ENCODE results near the gene KNG1. TPM values are rescaled to one million over a fixed set of nuclear protein-coding genes. Genes with fewer than 3 reads are reported as not detected.
"Not testable (repeated sequence)": the region's sequence is repeated elsewhere in the genome, so short reads cannot be mapped to it uniquely, and the experiment has no call there.

The KNG1 gene
- total and polyA plus RNA-seq, 5 donors from 2014 or later = not detected

DNA sequence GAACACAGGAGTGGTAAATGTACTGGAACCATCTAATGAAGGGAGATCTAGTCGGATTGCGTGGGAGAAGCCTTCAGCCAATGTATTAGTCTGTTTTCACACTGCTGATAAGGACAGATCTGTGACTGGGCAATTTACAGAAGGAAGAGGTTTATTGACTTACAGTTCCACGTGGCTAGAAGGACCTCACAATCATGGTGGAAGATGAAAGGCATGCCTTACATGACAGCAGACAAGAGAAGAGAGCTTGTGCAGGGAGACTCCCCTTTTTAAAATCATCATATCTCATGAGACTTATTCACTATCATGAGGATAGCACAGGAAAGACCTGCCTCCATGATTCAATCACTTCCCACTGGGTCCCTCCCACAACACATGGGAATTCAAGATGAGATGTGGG, 34.3 kb upstream of the KNG1 start:
- DNase-seq (no peak), ATAC-seq (ENCODE audit: low read depth in 2 of 2) (no peak)
- Histone ChIP-seq H3K4me1 (ENCODE audit: control insufficient read depth, insufficient read depth, low read length, poor library complexity, severe bottlenecking) (no peaks in the 10 kb centered on the region), H3K9me3 (ENCODE audit: control insufficient read depth in 2 of 2, low read length in 2 of 2) (no peaks in the 10 kb centered on the region), H3K27ac (ENCODE audit: insufficient read depth, low read length, poor library complexity, severe bottlenecking) (no peak overlapping the region), H3K27me3 (ENCODE audit: control insufficient read depth, insufficient read depth, low read length) (peaks cover 20% of the 10 kb centered on the region), H3K36me3 (ENCODE audit: control insufficient read depth, insufficient read depth, low read length) (no peaks in the 10 kb centered on the region), H3K4me3 (ENCODE audit: low read depth, low read length) (no peak overlapping the region)
- Mint-ChIP-seq H3K36me3 (no peaks in the 10 kb centered on the region), H3K27me3 (peaks cover 51% of the 10 kb centered on the region), H3K4me3 (no peak overlapping the region), H3K27ac (no peak overlapping the region), H3K9me3 (peaks cover 0 to 15% (median 5%) of the 10 kb centered on the region in 7 donors), H3K4me1 (no peaks in the 10 kb centered on the region)

DNA sequence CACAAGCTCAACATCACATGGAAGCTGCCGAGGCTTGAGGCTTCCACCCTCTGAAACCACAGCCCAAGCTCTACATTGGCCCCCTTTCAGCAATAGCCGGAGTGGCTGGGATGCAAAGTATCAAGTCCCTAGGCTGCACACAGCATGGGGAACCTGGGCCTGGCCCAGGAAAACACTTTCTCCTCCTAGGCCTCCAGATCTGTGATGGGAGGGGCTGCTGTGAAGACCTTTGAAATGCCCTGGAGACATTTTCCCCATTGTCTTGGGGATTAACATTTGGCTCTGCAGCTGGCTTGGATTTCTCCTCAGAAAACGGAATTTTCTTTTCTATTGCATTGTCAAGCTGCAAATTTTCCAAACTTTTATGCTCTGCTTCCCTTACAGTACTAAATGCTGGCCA, 33.2 kb upstream of the KNG1 start:
- Histone ChIP-seq H3K36me3 (ENCODE audit: control insufficient read depth, insufficient read depth, low read length) (no peaks in the 10 kb centered on the region), H3K9me3 (ENCODE audit: control insufficient read depth in 2 of 2, low read length in 2 of 2) (no peaks in the 10 kb centered on the region), H3K27ac (ENCODE audit: insufficient read depth, low read length, poor library complexity, severe bottlenecking) (no peak overlapping the region), H3K4me1 (ENCODE audit: control insufficient read depth, insufficient read depth, low read length, poor library complexity, severe bottlenecking) (no peaks in the 10 kb centered on the region), H3K27me3 (ENCODE audit: control insufficient read depth, insufficient read depth, low read length) (peaks cover 19% of the 10 kb centered on the region), H3K4me3 (ENCODE audit: low read depth, low read length) (no peak overlapping the region)
- ATAC-seq (ENCODE audit: low read depth in 2 of 2) = no peak
- DNase-seq = no peak
- Mint-ChIP-seq H3K4me3 (no peak overlapping the region), H3K4me1 (no peaks in the 10 kb centered on the region), H3K9me3 (peaks cover 0 to 15% (median 5%) of the 10 kb centered on the region in 7 donors), H3K27ac (no peak overlapping the region), H3K36me3 (no peaks in the 10 kb centered on the region), H3K27me3 (peaks cover 52% of the 10 kb centered on the region)

DNA sequence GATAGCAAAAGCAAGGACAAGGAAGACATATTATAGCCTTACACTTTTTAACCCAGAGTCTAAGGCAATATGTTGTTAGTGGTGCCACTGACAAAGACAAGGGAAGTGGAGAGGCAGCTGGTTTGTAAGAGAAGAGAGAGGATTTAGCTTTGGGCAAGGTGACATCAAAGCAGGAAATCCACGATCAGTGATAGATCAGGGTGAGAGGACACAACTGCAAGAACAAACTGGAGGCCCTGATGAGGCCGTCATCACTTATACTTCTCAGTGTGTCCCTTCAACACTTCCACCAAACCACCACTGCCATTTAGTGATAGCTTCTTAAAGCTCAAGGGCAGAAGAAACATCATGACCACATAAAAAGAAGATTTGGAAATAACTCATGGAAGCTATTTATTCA, 30.7 kb upstream of the KNG1 start:
- H3K36me3 Mint-ChIP-seq; H3K4me3 ChIP-seq (ENCODE audit: low read depth, low read length); ATAC-seq (ENCODE audit: low read depth in 2 of 2); H3K4me3 Mint-ChIP-seq; H3K4me1 ChIP-seq (ENCODE audit: control insufficient read depth, insufficient read depth, low read length, poor library complexity, severe bottlenecking); H3K9me3 ChIP-seq (ENCODE audit: control insufficient read depth in 2 of 2, low read length in 2 of 2); H3K36me3 ChIP-seq (ENCODE audit: control insufficient read depth, insufficient read depth, low read length); H3K27ac ChIP-seq (ENCODE audit: insufficient read depth, low read length, poor library complexity, severe bottlenecking); DNase-seq; H3K4me1 Mint-ChIP-seq; H3K27ac Mint-ChIP-seq: not testable (repeated sequence)
- Mint-ChIP-seq H3K9me3 (peaks cover 0 to 15% (median 6%) of the 10 kb centered on the region in 7 donors), H3K27me3 (peaks cover 40% of the 10 kb centered on the region)
- peaks cover 20% of the 10 kb centered on the region for H3K27me3 ChIP-seq (ENCODE audit: control insufficient read depth, insufficient read depth, low read length)

DNA sequence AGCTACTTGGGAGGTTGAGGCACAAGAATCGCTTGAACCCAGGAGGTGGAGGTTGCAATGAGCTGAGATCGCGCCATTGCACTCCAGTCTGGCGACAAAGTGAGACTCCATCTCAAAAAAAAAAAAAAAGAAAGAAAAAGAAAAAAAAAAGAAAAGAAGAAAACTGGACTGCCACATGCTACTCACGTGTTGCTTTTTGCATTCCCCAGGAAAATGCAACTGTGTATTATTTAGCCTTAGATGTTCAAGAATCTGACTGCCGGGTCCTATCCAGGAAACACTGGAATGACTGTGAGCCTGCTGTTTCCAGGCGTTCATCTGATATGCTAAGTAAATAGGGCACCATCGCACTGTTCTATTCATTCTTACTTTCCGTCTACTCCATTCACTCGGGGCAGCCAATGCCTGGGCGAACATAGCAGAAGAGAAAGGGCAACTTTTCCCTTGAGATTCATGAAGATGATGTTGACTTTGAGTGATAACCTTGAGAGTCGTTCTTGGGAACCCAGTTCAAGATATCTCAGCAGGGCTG, 30.0 kb upstream of the KNG1 start:
- ATAC-seq (ENCODE audit: low read depth in 2 of 2) (no peak), DNase-seq (no peak)
- Mint-ChIP-seq H3K36me3 (no peaks in the 10 kb centered on the region), H3K27ac (no peak overlapping the region), H3K4me1 (no peaks in the 10 kb centered on the region), H3K27me3 (peaks cover 34% of the 10 kb centered on the region), H3K9me3 (peaks cover 0 to 15% (median 6%) of the 10 kb centered on the region in 7 donors), H3K4me3 (no peak overlapping the region)
- no peaks in the 10 kb centered on the region for H3K9me3 ChIP-seq (ENCODE audit: control insufficient read depth in 2 of 2, low read length in 2 of 2)
- peaks cover 21% of the 10 kb centered on the region for H3K27me3 ChIP-seq (ENCODE audit: control insufficient read depth, insufficient read depth, low read length)
- no peak overlapping the region for H3K27ac ChIP-seq (ENCODE audit: insufficient read depth, low read length, poor library complexity, severe bottlenecking)
- H3K36me3 ChIP-seq (ENCODE audit: control insufficient read depth, insufficient read depth, low read length) = no peaks in the 10 kb centered on the region
- no peak overlapping the region for H3K4me3 ChIP-seq (ENCODE audit: low read depth, low read length)
- no peaks in the 10 kb centered on the region for H3K4me1 ChIP-seq (ENCODE audit: control insufficient read depth, insufficient read depth, low read length, poor library complexity, severe bottlenecking)

DNA sequence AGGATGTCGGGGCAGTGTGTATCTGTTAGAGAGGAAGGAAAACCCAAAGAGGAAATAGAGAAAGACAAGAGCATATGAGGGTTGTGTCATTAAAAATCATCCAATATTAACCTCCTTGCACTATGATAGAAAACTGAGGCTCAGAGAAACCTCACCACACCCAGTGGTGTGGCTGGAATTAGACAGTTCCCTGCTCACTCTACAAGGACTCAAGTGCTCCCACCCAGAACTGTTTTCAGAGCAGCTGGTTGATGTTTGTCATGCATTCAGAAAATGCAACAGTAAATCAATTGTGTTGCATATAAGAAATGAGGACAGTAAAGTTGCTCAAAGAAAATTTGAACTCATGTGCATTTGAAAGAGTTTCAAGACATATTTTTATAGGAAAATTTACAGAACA, 26.9 kb upstream of the KNG1 start:
- Mint-ChIP-seq H3K27me3 (peaks cover 31% of the 10 kb centered on the region), H3K9me3 (peaks cover 0 to 11% (median 3%) of the 10 kb centered on the region in 7 donors)
- peaks cover 20% of the 10 kb centered on the region for H3K27me3 ChIP-seq (ENCODE audit: control insufficient read depth, insufficient read depth, low read length)
- H3K9me3 ChIP-seq (ENCODE audit: control insufficient read depth in 2 of 2, low read length in 2 of 2); DNase-seq; ATAC-seq (ENCODE audit: low read depth in 2 of 2); H3K4me3 ChIP-seq (ENCODE audit: low read depth, low read length); H3K27ac Mint-ChIP-seq; H3K4me1 ChIP-seq (ENCODE audit: control insufficient read depth, insufficient read depth, low read length, poor library complexity, severe bottlenecking); H3K36me3 ChIP-seq (ENCODE audit: control insufficient read depth, insufficient read depth, low read length); H3K4me1 Mint-ChIP-seq; H3K4me3 Mint-ChIP-seq; H3K27ac ChIP-seq (ENCODE audit: insufficient read depth, low read length, poor library complexity, severe bottlenecking); H3K36me3 Mint-ChIP-seq: not testable (repeated sequence)

DNA sequence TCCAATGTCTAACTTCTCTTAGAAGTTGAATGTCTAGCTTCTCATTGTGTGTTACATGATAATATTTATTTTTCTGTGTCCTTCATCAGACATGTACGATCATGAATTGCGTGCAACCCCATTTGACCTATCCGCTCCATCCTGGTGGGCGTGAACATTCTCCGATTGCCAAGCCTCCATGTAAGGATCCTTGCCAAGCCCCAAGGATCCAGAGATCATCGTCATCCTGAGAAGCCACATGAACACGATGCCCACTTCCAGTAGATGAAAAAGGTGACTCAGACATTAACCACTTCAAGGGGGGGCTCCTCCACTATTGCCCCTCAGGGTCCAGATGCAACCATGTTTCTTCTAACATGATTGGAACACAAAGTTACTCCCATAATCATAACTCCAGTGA, 25.5 kb upstream of the KNG1 start:
- Histone ChIP-seq H3K4me1 (ENCODE audit: control insufficient read depth, insufficient read depth, low read length, poor library complexity, severe bottlenecking) (no peaks in the 10 kb centered on the region), H3K27me3 (ENCODE audit: control insufficient read depth, insufficient read depth, low read length) (peaks cover 19% of the 10 kb centered on the region), H3K4me3 (ENCODE audit: low read depth, low read length) (no peak overlapping the region), H3K27ac (ENCODE audit: insufficient read depth, low read length, poor library complexity, severe bottlenecking) (no peak overlapping the region), H3K36me3 (ENCODE audit: control insufficient read depth, insufficient read depth, low read length) (no peaks in the 10 kb centered on the region), H3K9me3 (ENCODE audit: control insufficient read depth in 2 of 2, low read length in 2 of 2) (no peaks in the 10 kb centered on the region)
- no peak for DNase-seq
- H3K36me3 Mint-ChIP-seq = no peaks in the 10 kb centered on the region
- no peak for ATAC-seq (ENCODE audit: low read depth in 2 of 2)
- H3K27me3 Mint-ChIP-seq = peaks cover 22% of the 10 kb centered on the region
- H3K27ac Mint-ChIP-seq = no peak overlapping the region
- H3K9me3 Mint-ChIP-seq = peaks cover 0 to 4% (median 0%) of the 10 kb centered on the region in 7 donors
- no peaks in the 10 kb centered on the region for H3K4me1 Mint-ChIP-seq
- H3K4me3 Mint-ChIP-seq = no peak overlapping the region

DNA sequence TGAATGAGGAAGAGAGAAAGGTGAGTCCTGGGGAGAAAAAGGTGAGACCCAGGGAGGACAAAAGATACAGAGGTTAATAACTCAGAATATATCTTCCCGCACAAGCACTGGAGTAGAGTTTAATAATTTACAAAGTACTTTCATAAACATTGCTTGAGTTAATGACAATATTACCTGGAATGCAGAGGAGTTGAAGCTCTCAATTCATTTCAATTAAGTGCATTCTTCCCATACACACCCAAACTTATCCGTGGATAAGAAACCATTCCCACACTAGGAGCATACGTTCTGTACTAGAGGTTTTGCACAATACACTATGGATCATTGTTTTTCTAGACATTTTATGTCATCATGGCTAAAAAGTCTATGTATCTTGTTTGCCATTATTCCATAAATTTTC, 23.3 kb upstream of the KNG1 start:
- Histone ChIP-seq H3K4me3 (ENCODE audit: low read depth, low read length) (no peak overlapping the region), H3K27ac (ENCODE audit: insufficient read depth, low read length, poor library complexity, severe bottlenecking) (no peak overlapping the region), H3K9me3 (ENCODE audit: control insufficient read depth in 2 of 2, low read length in 2 of 2) (no peaks in the 10 kb centered on the region), H3K36me3 (ENCODE audit: control insufficient read depth, insufficient read depth, low read length) (no peaks in the 10 kb centered on the region), H3K4me1 (ENCODE audit: control insufficient read depth, insufficient read depth, low read length, poor library complexity, severe bottlenecking) (no peaks in the 10 kb centered on the region), H3K27me3 (ENCODE audit: control insufficient read depth, insufficient read depth, low read length) (peaks cover 14% of the 10 kb centered on the region)
- no peak for ATAC-seq (ENCODE audit: low read depth in 2 of 2)
- H3K4me3 Mint-ChIP-seq = no peak overlapping the region
- H3K9me3 Mint-ChIP-seq = peaks cover 0 to 4% (median 0%) of the 10 kb centered on the region in 7 donors
- peaks cover 12% of the 10 kb centered on the region for H3K27me3 Mint-ChIP-seq
- no peaks in the 10 kb centered on the region for H3K36me3 Mint-ChIP-seq
- no peak overlapping the region for H3K27ac Mint-ChIP-seq
- H3K4me1 Mint-ChIP-seq = no peaks in the 10 kb centered on the region
- no peak for DNase-seq

DNA sequence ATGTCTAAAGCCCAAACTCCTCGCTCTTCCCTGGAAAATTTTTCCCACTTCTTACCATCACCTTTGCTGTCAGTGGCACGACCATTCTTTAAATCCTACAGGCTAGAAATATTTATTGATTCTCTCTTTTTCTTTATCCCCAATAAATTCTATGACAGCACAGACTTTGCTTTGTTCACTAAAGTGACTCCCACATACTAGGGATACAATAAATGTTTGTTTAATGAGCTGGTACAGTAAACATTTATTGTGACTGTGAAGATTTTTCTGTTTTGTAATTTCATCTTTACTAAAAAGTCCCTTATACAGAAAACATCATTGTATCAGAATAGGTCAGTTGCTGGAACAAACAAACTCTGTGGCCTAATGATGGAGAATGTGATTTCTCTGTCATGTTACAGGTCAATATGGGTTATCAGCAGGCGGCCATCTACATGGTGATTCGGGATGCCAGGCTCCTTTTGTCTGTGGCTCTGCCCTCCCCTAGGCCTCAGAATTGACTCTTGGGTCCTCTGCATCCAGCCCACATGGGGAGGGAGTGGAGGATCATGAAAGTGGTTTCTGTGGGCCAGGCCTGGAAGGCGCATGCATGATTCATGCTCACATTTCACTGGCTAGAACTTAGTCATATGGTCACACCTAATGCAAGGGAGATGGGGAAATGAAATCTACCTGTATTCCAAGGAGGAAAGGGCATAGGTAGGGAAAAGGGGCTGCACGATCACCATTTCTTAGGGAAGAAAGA, 22.7 kb upstream of the KNG1 start:
- Mint-ChIP-seq H3K4me3 (no peak overlapping the region), H3K4me1 (no peaks in the 10 kb centered on the region), H3K9me3 (peaks cover 0 to 4% (median 0%) of the 10 kb centered on the region in 7 donors), H3K27ac (no peak overlapping the region), H3K27me3 (peaks cover 12% of the 10 kb centered on the region), H3K36me3 (no peaks in the 10 kb centered on the region)
- Histone ChIP-seq H3K36me3 (ENCODE audit: control insufficient read depth, insufficient read depth, low read length) (no peaks in the 10 kb centered on the region), H3K27ac (ENCODE audit: insufficient read depth, low read length, poor library complexity, severe bottlenecking) (no peak overlapping the region), H3K4me1 (ENCODE audit: control insufficient read depth, insufficient read depth, low read length, poor library complexity, severe bottlenecking) (no peaks in the 10 kb centered on the region), H3K9me3 (ENCODE audit: control insufficient read depth in 2 of 2, low read length in 2 of 2) (no peaks in the 10 kb centered on the region), H3K4me3 (ENCODE audit: low read depth, low read length) (no peak overlapping the region), H3K27me3 (ENCODE audit: control insufficient read depth, insufficient read depth, low read length) (peaks cover 14% of the 10 kb centered on the region)
- ATAC-seq (ENCODE audit: low read depth in 2 of 2) (no peak), DNase-seq (no peak)

Data from CD4-positive, CD25-positive, alpha-beta regulatory T cell (primary cell).